GM12878 (cell line): ENCODE results near the gene ST8SIA3. TPM values are rescaled to one million over a fixed set of nuclear protein-coding genes. Genes with fewer than 3 reads are reported as not detected.

Source experiments
- ATAC-seq: fragments of 200-7000 bp; cut with Tn5 transposase; 3 replicates; pipeline ENCODE4 v1.9.1; 2020; ENCODE audit warnings: mild to moderate bottlenecking, moderate library complexity
- BruUV-seq: library from RNA; stranded (reverse); fragments of 400-500 nt; replicated peaks from 2 replicates; lab custom pipeline; 2021; lab: Mats Ljungman, UMichigan
- CTCF ChIA-PET: fragments of 300-600 bp; sonication (Branson Sonifier 250); formaldehyde crosslinking; extraction: SDS; loops from one replicate; lab custom pipeline; 2021; ENCODE audit warnings: inconsistent platforms; lab: Yijun Ruan, JAX
- POLR2A ChIA-PET: fragments of 350-600 bp; formaldehyde crosslinking; extraction: SDS; loops from one replicate; lab custom pipeline; 2021; ENCODE audit warnings: inconsistent platforms; lab: Charles Lee
- RAD21 ChIA-PET: fragments of 300-600 bp; sonication (Branson Sonifier 250); formaldehyde crosslinking; loops from one replicate; lab custom pipeline; 2023; ENCODE audit warnings: antibody characterized with exemption; ENCODE audit not compliant: unreplicated experiment; lab: Charles Lee
- SMC1A ChIA-PET: fragments of 300-600 bp; sonication (Branson Sonifier 250); formaldehyde crosslinking; loops from one replicate; lab custom pipeline; 2023; ENCODE audit not compliant: unreplicated experiment, uncharacterized antibody; lab: Charles Lee
- DNase-seq: peaks from one replicate; pipeline ENCODE4 v3.0.0-alpha.2; 2011; ENCODE audit warnings: low read depth, low spot score
- FAIRE-seq: peaks from 3 replicates; lab custom pipeline; 2011; peaks lifted over from hg19 to GRCh38; lab: Jason Lieb, UNC
- H2AFZ ChIP-seq: 2 replicates; pipeline ENCODE4 v1.6.0; 2011; ENCODE audit warnings: low read depth, low read length, control low read depth; ENCODE audit not compliant: control insufficient read depth
- H3K27ac ChIP-seq: 2 replicates; pipeline ENCODE4 v1.5.1; 2011; ENCODE audit warnings: control low read depth; ENCODE audit not compliant: control insufficient read depth, insufficient read depth
- H3K27me3 ChIP-seq, 2 experiments: replicated peaks in 1 of 2; 2 replicates each; pipeline versions ENCODE4 v1.6.0 to v1.6.1; 2011; ENCODE audit warnings: low read length in 1 of 2; ENCODE audit not compliant: control insufficient read depth in 2 of 2, insufficient read depth in 2 of 2
- H3K36me3 ChIP-seq, 2 experiments: 2 replicates each; pipeline ENCODE4 v1.5.1; 2011; ENCODE audit warnings: low read length in 1 of 2; ENCODE audit not compliant: control insufficient read depth in 2 of 2, insufficient read depth in 2 of 2
- H3K4me1 ChIP-seq: 2 replicates; pipeline ENCODE4 v1.6.1; 2011; ENCODE audit warnings: mild to moderate bottlenecking, low read length, moderate library complexity, mixed read lengths; ENCODE audit not compliant: control insufficient read depth, insufficient read depth
- H3K4me2 ChIP-seq: 2 replicates; pipeline ENCODE4 v1.6.0; 2011; ENCODE audit warnings: control low read depth; ENCODE audit not compliant: control insufficient read depth, insufficient read depth
- H3K4me3 ChIP-seq: fragments of 200-600 bp; sonication (generic); 2 replicates; pipeline ENCODE4 v1.5.1; 2016
- H3K79me2 ChIP-seq: 2 replicates; pipeline ENCODE4 v1.6.0; 2011; ENCODE audit warnings: low read length; ENCODE audit not compliant: control insufficient read depth, insufficient read depth
- H3K9ac ChIP-seq: 2 replicates; pipeline ENCODE4 v1.8.0; 2011; ENCODE audit warnings: low read length, control low read depth, mixed read lengths; ENCODE audit not compliant: control insufficient read depth, insufficient read depth
- H3K9me3 ChIP-seq: replicated peaks from 3 replicates; pipeline ENCODE4 v1.5.1; 2011; ENCODE audit warnings: mild to moderate bottlenecking, low read length; ENCODE audit not compliant: control insufficient read depth, insufficient read depth
- H4K20me1 ChIP-seq: 2 replicates; pipeline ENCODE4 v1.6.0; 2011; ENCODE audit not compliant: control insufficient read depth, insufficient read depth
- NFIC ChIP-seq: IDR thresholded peaks from 2 replicates; pipeline ENCODE4 v1.6.1; 2012; ENCODE audit warnings: low read depth, mild to moderate bottlenecking, inconsistent platforms, low read length, moderate library complexity
- NR2C1 ChIP-seq: fragments of 450-650 bp; IDR thresholded peaks from 2 replicates; pipeline ENCODE4 v1.6.1; 2017; ENCODE audit warnings: antibody characterized with exemption, mild to moderate bottlenecking, moderate library complexity
- STAT3 ChIP-seq: IDR thresholded peaks from 2 replicates; pipeline ENCODE4 v1.6.1; 2011; ENCODE audit warnings: low read depth, low read length, improper control_type of control experiment
- SUPT20H ChIP-seq: IDR thresholded peaks from 2 replicates; pipeline ENCODE4 v1.6.1; 2011; ENCODE audit warnings: low read depth, mild to moderate bottlenecking, low read length, moderate library complexity, borderline replicate concordance; ENCODE audit not compliant: control insufficient read depth
- WGBS: methylation state at CpG from one replicate; pipeline ENCODE4 v1.1.6; 2016; ENCODE audit warnings: low lambda C conversion rate; ENCODE audit not compliant: insufficient replicate concordance, insufficient coverage; ENCODE audit errors: missing lambda C conversion rate; 5-methylcytosine and 5-hydroxymethylcytosine counted together
- in situ Hi-C: fragments of 300-500 bp; cut with MboI; formaldehyde crosslinking; loops from 9 replicates; pipeline ENCODE4 v1.14.3; 2018; ENCODE audit warnings: mixed read lengths
- intact Hi-C: fragments of 100-400 bp; cut with micrococcal nuclease; formaldehyde crosslinking; loops from one replicate; pipeline ENCODE4 v1.14.2; 2022; ENCODE audit not compliant: unreplicated experiment
- polyA plus RNA-seq, 11 experiments: library from polyadenylated mRNA; depleted of rRNA in 4 of 11; unstranded in 6 of 11; stranded (reverse) in 5 of 11; fragments of >200 nt; fragmentation: Nextera tagmentation in 4 of 11; fragmentation: Illumina TruSeq in 1 of 11; extraction: Ambion mirVana in 4 of 11; extraction: Trizol in 1 of 11; gene quantifications; 1 replicate in 1 of 11; 2 replicates in 10 of 11; pipeline versions ENCODE4 v1.2.1 to v1.2.3, GENCODE V29; 2011 to 2016; ENCODE audit warnings: inconsistent platforms in 2 of 11, missing spikeins in 2 of 11, low read depth in 1 of 11
- total RNA-seq, 4 experiments: library from RNA; depleted of rRNA in 3 of 4; stranded (reverse); fragments of >200 nt in 3 of 4; fragmentation: Illumina TruSeq in 1 of 4; extraction: Trizol in 1 of 4; gene quantifications; 2 replicates each; pipeline versions ENCODE4 v1.2.1 to v1.2.3, GENCODE V29; 2013 to 2021
- TF ChIP-seq, protein P1 (sequence below): fragments of 450-650 bp; IDR thresholded peaks from 2 replicates; pipeline ENCODE4 v1.6.1; 2016; ENCODE audit warnings: mild to moderate bottlenecking
- TF ChIP-seq, protein P2 (sequence below): fragments of 150-350 bp; IDR thresholded peaks from 2 replicates; pipeline ENCODE4 v1.6.1; 2014; ENCODE audit warnings: mild to moderate bottlenecking, low read depth, low read length
- TF ChIP-seq, protein P3 (sequence below): IDR thresholded peaks from 2 replicates; pipeline ENCODE4 v1.6.1; 2012; ENCODE audit warnings: improper control_type of control experiment, low read depth, low read length; ENCODE audit not compliant: insufficient replicate concordance
- TF ChIP-seq, protein P4 (sequence below): fragments of 450-650 bp; formaldehyde crosslinking; IDR thresholded peaks from 2 replicates; pipeline ENCODE4 v1.5.0; 2022; ENCODE audit warnings: mild to moderate bottlenecking, missing genetic modification characterization
- TF ChIP-seq, protein P5 (sequence below): IDR thresholded peaks from 2 replicates; pipeline ENCODE4 v1.6.1; 2012; ENCODE audit warnings: low read depth, low read length, improper control_type of control experiment

The ST8SIA3 gene
- total and polyA plus RNA-seq, 10 of the 15 experiments (the other 5 are each of a cell fraction or from before 2014, with no cell fraction given), result under 0.01 TPM; not detected in 9

DNA sequence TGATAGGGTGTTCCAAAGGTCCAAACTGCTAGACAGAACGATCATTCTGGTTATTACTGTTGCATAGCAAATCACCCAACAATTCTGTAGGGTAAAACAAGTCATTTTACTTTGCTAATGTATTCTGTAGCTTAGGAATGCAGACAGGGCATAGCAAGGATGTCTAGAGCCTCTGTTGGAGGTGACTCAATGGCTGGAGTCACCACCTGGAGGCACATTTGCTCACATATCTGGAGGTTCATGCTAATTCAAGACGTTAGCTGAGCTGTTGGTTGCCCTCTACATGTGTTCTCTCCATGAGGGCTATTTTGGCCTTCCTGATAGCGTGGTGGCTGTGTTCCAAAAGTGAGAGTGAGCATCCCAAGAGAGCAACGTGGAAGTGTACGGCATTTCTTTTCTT lies 22.5 kb upstream of the ST8SIA3 start (continued):
- TF ChIP-seq, protein P1, sequence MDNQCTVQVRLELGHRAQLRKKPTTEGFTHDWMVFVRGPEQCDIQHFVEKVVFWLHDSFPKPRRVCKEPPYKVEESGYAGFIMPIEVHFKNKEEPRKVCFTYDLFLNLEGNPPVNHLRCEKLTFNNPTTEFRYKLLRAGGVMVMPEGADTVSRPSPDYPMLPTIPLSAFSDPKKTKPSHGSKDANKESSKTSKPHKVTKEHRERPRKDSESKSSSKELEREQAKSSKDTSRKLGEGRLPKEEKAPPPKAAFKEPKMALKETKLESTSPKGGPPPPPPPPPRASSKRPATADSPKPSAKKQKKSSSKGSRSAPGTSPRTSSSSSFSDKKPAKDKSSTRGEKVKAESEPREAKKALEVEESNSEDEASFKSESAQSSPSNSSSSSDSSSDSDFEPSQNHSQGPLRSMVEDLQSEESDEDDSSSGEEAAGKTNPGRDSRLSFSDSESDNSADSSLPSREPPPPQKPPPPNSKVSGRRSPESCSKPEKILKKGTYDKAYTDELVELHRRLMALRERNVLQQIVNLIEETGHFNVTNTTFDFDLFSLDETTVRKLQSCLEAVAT, result no peak
- no peak for TF ChIP-seq STAT3

DNA sequence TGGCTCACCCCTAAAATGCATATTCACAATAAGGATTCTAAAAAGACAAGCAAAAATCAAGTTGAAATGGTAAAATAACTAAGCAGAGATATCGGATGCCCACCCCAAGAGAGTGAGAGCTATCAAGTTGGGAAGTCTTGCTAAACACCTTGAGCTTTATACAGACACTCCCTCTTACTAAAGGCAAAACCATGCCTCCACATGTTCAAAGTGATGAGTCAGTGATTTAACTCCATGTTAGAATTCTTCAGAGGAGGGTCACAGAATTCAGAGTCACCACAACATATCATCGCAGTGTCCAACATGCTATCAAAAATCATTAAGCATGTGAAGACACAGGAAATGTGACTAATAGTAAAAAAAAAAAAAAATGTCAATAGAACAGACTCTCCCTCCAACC lies 20.6 kb upstream of the ST8SIA3 start:
- no TSS peak for BruUV-seq
- in situ Hi-C loops, result no loop called here
- no peak overlapping the region for H3K4me3 ChIP-seq
- ATAC-seq (no peak), DNase-seq (no peak), FAIRE-seq (no peak)
- SMC1A ChIA-PET, result no interaction called here
- POLR2A ChIA-PET, result no interaction called here
- no peaks in the 10 kb centered on the region for H3K79me2 ChIP-seq
- WGBS, result 39% methylated on average over 2 of the region's 2 CpGs
- H3K27ac ChIP-seq, result no peak overlapping the region
- no peak overlapping the region for H3K9ac ChIP-seq
- intact Hi-C loops, result no loop called here
- H3K36me3 ChIP-seq, result no peaks in the 10 kb centered on the region
- no peaks in the 10 kb centered on the region for H3K9me3 ChIP-seq
- CTCF ChIA-PET, result no interaction called here
- H3K4me1 ChIP-seq, result no peaks in the 10 kb centered on the region
- H3K4me2 ChIP-seq, result no peak overlapping the region
- RAD21 ChIA-PET, result no interaction called here
- no peak overlapping the region for H2AFZ ChIP-seq
- H3K27me3 ChIP-seq, result no peaks in the 10 kb centered on the region
- H4K20me1 ChIP-seq, result no peaks in the 10 kb centered on the region
- TF ChIP-seq, protein P2, sequence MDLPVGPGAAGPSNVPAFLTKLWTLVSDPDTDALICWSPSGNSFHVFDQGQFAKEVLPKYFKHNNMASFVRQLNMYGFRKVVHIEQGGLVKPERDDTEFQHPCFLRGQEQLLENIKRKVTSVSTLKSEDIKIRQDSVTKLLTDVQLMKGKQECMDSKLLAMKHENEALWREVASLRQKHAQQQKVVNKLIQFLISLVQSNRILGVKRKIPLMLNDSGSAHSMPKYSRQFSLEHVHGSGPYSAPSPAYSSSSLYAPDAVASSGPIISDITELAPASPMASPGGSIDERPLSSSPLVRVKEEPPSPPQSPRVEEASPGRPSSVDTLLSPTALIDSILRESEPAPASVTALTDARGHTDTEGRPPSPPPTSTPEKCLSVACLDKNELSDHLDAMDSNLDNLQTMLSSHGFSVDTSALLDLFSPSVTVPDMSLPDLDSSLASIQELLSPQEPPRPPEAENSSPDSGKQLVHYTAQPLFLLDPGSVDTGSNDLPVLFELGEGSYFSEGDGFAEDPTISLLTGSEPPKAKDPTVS, result no peak
- TF ChIP-seq NFIC (no peak), NR2C1 (no peak), SUPT20H (no peak)
- TF ChIP-seq, protein P3, sequence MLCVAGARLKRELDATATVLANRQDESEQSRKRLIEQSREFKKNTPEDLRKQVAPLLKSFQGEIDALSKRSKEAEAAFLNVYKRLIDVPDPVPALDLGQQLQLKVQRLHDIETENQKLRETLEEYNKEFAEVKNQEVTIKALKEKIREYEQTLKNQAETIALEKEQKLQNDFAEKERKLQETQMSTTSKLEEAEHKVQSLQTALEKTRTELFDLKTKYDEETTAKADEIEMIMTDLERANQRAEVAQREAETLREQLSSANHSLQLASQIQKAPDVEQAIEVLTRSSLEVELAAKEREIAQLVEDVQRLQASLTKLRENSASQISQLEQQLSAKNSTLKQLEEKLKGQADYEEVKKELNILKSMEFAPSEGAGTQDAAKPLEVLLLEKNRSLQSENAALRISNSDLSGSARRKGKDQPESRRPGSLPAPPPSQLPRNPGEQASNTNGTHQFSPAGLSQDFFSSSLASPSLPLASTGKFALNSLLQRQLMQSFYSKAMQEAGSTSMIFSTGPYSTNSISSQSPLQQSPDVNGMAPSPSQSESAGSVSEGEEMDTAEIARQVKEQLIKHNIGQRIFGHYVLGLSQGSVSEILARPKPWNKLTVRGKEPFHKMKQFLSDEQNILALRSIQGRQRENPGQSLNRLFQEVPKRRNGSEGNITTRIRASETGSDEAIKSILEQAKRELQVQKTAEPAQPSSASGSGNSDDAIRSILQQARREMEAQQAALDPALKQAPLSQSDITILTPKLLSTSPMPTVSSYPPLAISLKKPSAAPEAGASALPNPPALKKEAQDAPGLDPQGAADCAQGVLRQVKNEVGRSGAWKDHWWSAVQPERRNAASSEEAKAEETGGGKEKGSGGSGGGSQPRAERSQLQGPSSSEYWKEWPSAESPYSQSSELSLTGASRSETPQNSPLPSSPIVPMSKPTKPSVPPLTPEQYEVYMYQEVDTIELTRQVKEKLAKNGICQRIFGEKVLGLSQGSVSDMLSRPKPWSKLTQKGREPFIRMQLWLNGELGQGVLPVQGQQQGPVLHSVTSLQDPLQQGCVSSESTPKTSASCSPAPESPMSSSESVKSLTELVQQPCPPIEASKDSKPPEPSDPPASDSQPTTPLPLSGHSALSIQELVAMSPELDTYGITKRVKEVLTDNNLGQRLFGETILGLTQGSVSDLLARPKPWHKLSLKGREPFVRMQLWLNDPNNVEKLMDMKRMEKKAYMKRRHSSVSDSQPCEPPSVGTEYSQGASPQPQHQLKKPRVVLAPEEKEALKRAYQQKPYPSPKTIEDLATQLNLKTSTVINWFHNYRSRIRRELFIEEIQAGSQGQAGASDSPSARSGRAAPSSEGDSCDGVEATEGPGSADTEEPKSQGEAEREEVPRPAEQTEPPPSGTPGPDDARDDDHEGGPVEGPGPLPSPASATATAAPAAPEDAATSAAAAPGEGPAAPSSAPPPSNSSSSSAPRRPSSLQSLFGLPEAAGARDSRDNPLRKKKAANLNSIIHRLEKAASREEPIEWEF, result no peak
- TF ChIP-seq, protein P4, sequence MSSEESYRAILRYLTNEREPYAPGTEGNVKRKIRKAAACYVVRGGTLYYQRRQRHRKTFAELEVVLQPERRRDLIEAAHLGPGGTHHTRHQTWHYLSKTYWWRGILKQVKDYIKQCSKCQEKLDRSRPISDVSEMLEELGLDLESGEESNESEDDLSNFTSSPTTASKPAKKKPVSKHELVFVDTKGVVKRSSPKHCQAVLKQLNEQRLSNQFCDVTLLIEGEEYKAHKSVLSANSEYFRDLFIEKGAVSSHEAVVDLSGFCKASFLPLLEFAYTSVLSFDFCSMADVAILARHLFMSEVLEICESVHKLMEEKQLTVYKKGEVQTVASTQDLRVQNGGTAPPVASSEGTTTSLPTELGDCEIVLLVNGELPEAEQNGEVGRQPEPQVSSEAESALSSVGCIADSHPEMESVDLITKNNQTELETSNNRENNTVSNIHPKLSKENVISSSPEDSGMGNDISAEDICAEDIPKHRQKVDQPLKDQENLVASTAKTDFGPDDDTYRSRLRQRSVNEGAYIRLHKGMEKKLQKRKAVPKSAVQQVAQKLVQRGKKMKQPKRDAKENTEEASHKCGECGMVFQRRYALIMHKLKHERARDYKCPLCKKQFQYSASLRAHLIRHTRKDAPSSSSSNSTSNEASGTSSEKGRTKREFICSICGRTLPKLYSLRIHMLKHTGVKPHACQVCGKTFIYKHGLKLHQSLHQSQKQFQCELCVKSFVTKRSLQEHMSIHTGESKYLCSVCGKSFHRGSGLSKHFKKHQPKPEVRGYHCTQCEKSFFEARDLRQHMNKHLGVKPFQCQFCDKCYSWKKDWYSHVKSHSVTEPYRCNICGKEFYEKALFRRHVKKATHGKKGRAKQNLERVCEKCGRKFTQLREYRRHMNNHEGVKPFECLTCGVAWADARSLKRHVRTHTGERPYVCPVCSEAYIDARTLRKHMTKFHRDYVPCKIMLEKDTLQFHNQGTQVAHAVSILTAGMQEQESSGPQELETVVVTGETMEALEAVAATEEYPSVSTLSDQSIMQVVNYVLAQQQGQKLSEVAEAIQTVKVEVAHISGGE (CRISPR knock-in tag), result no peak
- TF ChIP-seq, protein P5, sequence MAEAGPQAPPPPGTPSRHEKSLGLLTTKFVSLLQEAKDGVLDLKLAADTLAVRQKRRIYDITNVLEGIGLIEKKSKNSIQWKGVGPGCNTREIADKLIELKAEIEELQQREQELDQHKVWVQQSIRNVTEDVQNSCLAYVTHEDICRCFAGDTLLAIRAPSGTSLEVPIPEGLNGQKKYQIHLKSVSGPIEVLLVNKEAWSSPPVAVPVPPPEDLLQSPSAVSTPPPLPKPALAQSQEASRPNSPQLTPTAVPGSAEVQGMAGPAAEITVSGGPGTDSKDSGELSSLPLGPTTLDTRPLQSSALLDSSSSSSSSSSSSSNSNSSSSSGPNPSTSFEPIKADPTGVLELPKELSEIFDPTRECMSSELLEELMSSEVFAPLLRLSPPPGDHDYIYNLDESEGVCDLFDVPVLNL, result no peak
